Activated T-cell treated with anti-CD3 and anti-CD28 coated beads, Interleukin-2, amount 50 U/mL, for 24 hours (primary cell): ENCODE measurements around the gene WFDC12.

Source experiments
- DNase-seq: peaks from one replicate; pipeline ENCODE4 v3.0.0-alpha.2; 2020
- H3K27ac Mint-ChIP-seq: 2 replicates; pipeline ENCODE4 v1.8.0; 2020; ENCODE audit warnings: mild to moderate bottlenecking, mixed read lengths
- H3K27me3 Mint-ChIP-seq: 2 replicates; pipeline ENCODE4 v1.8.0; 2020; ENCODE audit warnings: mixed read lengths
- H3K36me3 Mint-ChIP-seq: 2 replicates; pipeline ENCODE4 v1.8.0; 2020; ENCODE audit warnings: low read depth, mixed read lengths
- H3K4me1 Mint-ChIP-seq: 2 replicates; pipeline ENCODE4 v1.8.0; 2020; ENCODE audit warnings: low read depth, mixed read lengths
- H3K4me3 Mint-ChIP-seq: 2 replicates; pipeline ENCODE4 v1.8.0; 2020; ENCODE audit warnings: mild to moderate bottlenecking, moderate library complexity, mixed read lengths
- H3K9me3 Mint-ChIP-seq: 2 replicates; pipeline ENCODE4 v1.8.0; 2020; ENCODE audit warnings: mixed read lengths

Gene WFDC12

DNA sequence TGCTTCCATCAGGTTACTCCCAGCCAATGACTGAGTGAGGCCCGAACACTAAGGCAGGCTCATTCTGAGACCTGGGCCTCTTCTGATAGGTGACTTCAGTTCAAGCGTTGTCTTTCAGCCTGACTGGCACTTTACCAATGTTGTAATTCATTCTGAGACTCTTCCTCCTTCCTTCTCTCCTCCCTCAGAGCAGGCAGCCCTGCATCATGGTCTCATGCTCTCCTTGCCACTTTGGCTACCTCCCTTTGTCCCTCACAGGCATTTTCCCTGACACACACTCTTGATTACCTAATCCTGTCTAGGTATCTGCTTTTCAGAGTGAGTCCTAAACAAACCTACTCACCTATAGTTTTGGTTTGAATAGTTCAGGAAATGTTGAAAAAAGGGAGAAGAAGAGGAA is 12.6 kb upstream of the WFDC12 start:
- DNase-seq, result no peak
- Mint-ChIP-seq H3K27me3 (peaks cover 16% of the 10 kb centered on the region), H3K4me1 (no peaks in the 10 kb centered on the region), H3K4me3 (no peak overlapping the region), H3K27ac (no peak overlapping the region), H3K9me3 (no peaks in the 10 kb centered on the region), H3K36me3 (no peaks in the 10 kb centered on the region)

DNA sequence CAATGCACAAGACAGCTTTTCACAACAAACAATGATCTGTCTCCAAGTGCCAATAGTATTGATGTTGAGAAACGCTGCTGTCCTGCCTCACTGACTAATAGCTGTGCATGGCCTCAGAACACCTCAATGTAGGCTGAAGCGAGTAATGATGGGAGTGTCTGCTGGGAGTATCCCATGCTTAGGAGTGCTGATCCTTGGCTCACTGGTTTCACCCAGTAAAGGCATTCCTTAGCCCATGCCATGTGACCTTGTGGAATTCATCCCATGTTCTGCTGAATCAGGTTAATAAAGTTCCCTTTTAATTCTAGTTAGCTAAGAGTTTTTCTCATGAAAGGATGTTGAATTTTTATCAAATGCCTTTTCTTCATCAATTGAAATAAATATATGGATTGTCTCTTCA is 3.8 kb upstream of the WFDC12 start:
- DNase-seq, result no peak
- no peak overlapping the region for H3K4me3 Mint-ChIP-seq
- peaks cover 38% of the 10 kb centered on the region for H3K27me3 Mint-ChIP-seq
- H3K36me3 Mint-ChIP-seq, result no peaks in the 10 kb centered on the region
- H3K9me3 Mint-ChIP-seq, result no peaks in the 10 kb centered on the region
- no peaks in the 10 kb centered on the region for H3K4me1 Mint-ChIP-seq
- H3K27ac Mint-ChIP-seq, result no peak overlapping the region

DNA sequence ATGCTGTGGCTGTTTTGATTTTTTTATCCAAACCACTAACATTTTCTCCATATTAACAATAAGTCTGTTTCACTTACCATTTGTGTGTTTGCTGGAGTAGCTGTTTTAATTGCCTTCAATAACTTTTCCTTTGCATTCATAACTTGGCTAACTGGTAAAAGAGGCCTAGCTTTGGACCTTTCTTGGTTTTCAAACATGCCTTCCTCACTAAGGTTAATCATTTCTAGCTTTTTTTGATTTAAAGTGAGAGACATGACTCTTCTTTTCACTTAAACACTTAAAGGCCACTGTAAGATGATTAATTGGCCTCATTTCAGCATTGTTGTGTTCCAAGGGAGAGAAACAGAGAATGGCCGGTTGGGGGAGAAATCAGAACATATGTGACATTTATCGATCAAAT is 2.9 kb downstream of the WFDC12 start:
- no peaks in the 10 kb centered on the region for H3K36me3 Mint-ChIP-seq
- no peak for DNase-seq
- no peaks in the 10 kb centered on the region for H3K9me3 Mint-ChIP-seq
- H3K27ac Mint-ChIP-seq, result no peak overlapping the region
- no peaks in the 10 kb centered on the region for H3K4me1 Mint-ChIP-seq
- H3K27me3 Mint-ChIP-seq, result peaks cover 12% of the 10 kb centered on the region
- no peak overlapping the region for H3K4me3 Mint-ChIP-seq

DNA sequence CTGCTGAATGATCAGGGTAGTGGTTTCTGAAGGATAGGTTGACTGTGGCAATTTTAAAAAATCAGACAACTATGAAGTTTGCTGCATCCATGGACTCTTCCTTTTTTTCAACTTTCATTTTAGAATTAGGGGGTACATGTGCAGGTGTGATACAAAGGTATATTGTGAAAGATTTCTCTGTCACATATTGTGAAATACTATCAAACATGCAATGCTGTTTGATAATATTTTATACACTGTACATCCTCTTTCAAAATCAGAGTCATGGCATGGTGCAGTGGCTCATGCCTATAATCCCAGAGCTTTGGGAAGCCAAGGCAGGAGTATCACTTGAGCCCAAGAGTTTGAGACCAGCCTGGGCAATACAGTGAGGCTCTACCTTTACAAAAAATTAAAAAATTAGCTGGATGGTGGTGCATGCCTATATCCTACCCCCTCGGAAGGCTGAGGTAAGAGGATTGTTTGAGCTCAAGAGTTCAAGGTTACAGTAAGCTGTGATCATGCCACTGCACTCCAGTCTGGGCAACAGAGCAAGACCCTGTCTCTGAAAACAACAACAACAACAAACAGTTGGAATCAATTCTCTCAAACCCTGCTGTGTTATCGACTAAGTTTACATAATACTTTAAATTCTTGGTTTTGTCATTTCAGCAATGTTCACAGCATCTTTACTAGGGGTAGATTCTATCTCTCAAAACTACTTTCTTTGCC is 4.6 kb downstream of the WFDC12 start:
- DNase-seq, result no peak
- Mint-ChIP-seq H3K27ac (no peak overlapping the region), H3K4me1 (peaks cover 8% of the 10 kb centered on the region), H3K27me3 (peaks cover 10% of the 10 kb centered on the region), H3K36me3 (no peaks in the 10 kb centered on the region), H3K9me3 (no peaks in the 10 kb centered on the region), H3K4me3 (no peak overlapping the region)

DNA sequence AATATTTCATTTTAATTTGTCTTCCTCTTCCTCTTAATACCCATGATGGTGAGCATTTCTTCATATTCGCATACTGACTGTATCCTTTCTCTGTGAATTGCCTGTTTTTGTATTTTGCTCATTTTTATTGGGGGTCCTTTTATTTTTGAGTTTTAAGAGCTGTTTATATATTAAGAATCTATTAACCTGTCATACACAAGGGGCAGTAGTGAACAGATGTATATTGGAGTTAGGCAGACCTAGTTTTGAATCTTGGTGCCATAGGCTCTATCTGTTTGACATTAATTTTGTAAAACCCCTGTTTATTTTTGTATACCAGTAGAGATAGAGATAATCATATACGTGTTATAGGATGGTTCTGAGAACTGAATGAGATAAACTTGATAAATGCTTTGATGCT is 6.2 kb downstream of the WFDC12 start:
- peaks cover 11% of the 10 kb centered on the region for H3K4me1 Mint-ChIP-seq
- no peak for DNase-seq
- H3K4me3 Mint-ChIP-seq, result no peak overlapping the region
- peaks cover 3% of the 10 kb centered on the region for H3K27me3 Mint-ChIP-seq
- H3K36me3 Mint-ChIP-seq, result no peaks in the 10 kb centered on the region
- H3K27ac Mint-ChIP-seq, result no peak overlapping the region
- no peaks in the 10 kb centered on the region for H3K9me3 Mint-ChIP-seq

DNA sequence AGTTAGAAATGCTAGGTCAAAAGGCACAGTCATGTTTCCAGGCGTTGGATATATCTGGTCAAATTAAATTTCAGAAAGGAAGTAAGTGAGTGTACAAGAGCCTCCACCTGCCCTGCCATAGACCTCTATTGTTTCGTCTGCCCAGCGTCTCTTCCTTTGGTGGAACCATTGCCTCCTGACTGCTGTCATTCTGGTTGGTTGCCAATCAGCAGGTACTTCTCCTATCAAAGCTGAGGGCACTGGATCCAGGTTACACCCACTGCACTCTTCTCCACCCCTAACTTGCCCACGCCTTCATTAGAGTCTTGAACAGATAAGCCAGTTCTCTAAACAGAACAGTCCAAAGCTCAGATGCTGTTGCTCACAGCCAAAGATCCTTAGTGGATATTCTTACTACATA is 6.7 kb downstream of the WFDC12 start:
- Mint-ChIP-seq H3K4me3 (no peak overlapping the region), H3K27ac (no peak overlapping the region), H3K4me1 (peaks cover 11% of the 10 kb centered on the region), H3K36me3 (no peaks in the 10 kb centered on the region), H3K27me3 (peaks cover 3% of the 10 kb centered on the region), H3K9me3 (no peaks in the 10 kb centered on the region)
- no peak for DNase-seq

DNA sequence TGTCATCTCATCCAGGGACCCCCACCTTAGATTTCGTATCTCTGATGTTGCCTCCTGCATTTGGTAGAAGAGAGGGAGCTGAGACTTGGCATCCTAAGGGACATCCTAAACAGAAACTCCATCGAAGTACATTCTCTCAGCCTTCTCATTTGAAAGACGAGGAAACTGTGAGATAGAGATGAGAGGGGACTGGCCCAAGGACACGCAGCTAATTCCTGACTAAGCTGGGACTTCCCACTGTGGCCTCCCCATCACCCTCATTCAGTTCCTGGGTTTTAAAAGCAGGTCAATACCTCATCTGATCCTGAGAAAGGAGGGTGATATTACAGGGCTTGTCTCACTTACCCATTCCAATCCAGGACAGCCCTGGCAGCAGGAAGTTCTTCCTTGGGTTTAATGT is 8.4 kb downstream of the WFDC12 start:
- H3K36me3 Mint-ChIP-seq, result no peaks in the 10 kb centered on the region
- H3K4me1 Mint-ChIP-seq, result peaks cover 11% of the 10 kb centered on the region
- no peak overlapping the region for H3K4me3 Mint-ChIP-seq
- DNase-seq, result no peak
- no peak overlapping the region for H3K27ac Mint-ChIP-seq
- no peaks in the 10 kb centered on the region for H3K9me3 Mint-ChIP-seq
- peaks cover 3% of the 10 kb centered on the region for H3K27me3 Mint-ChIP-seq

DNA sequence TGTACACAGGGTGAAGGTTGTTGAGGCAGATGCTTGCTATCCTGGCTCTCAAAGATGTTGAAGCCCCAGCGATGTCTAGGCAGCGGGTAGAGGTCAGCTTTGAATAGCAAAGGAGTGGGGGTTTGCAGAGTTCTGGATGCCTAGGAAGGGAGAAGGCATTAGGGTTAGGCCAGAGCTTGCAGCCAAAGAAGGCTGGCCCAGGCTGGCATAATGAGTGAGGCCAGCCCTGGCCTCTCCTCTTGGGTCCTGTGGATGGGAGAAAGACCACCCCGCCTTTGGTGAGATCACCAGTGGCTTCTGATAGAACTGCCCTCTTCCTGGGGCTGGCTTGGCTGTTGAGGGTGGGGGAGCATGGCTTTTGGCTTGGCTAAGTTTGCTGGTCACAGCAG is 8.9 kb downstream of the WFDC12 start:
- peaks cover 11% of the 10 kb centered on the region for H3K4me1 Mint-ChIP-seq
- no peaks in the 10 kb centered on the region for H3K9me3 Mint-ChIP-seq
- H3K27me3 Mint-ChIP-seq, result peaks cover 3% of the 10 kb centered on the region
- H3K4me3 Mint-ChIP-seq, result no peak overlapping the region
- H3K36me3 Mint-ChIP-seq, result no peaks in the 10 kb centered on the region
- no peak for DNase-seq
- no peak overlapping the region for H3K27ac Mint-ChIP-seq

DNA sequence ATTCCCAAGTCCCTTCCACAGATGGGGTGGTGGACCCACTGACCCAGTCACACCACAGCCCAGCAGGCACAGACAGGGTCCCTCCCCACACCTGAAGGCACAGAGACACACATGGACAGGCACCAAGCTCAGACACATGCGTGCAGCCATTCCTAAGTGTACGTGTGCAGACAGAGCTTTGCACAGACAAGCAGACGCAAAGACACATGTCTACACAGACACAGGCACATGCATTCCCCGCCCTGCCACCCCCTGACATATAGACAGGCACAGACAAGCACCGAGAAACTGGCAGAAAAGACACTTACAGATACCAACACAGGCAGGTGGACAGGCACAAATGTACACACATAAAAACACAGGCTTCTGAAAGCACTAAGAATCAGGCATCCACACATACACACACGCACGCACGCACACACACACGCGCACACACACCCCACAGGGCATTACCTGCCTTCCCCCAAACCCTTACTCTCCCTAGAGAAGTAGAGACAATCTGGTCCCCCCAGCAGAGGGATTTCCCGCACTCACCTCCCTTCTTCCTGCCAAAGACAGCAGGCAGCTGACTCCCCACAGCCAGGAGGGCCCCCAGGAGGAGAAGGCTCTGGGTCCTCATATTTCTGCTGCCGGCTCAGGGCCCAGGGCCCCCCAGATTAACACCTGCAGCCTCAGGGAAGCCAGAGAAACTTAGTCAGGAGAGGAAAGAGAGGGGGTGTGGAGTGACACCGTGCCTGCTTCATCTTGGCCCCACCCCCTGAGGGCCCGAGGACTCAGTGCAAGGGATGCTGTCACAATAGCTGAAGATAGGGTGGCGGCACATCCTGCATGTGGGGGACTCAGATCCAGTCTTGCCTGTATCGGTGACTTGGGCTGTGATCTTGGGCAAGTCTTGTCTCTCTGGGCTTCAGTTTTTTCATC is 9.5 kb downstream of the WFDC12 start, which contains the start of gene WFDC5:
Gene WFDC5, minus strand, starts transcription at position 710 of the 921 bp plus-strand sequence. Its CDS starts 91 bp downstream, at position 619.
- peaks cover 3% of the 10 kb centered on the region for H3K27me3 Mint-ChIP-seq
- DNase-seq, result no peak
- H3K4me1 Mint-ChIP-seq, result peaks cover 11% of the 10 kb centered on the region
- no peaks in the 10 kb centered on the region for H3K36me3 Mint-ChIP-seq
- no peak within 1 kb of the TSS for H3K27ac Mint-ChIP-seq
- H3K9me3 Mint-ChIP-seq, result no peaks in the 10 kb centered on the region
- H3K4me3 Mint-ChIP-seq, result no peak within 1 kb of the TSS

DNA sequence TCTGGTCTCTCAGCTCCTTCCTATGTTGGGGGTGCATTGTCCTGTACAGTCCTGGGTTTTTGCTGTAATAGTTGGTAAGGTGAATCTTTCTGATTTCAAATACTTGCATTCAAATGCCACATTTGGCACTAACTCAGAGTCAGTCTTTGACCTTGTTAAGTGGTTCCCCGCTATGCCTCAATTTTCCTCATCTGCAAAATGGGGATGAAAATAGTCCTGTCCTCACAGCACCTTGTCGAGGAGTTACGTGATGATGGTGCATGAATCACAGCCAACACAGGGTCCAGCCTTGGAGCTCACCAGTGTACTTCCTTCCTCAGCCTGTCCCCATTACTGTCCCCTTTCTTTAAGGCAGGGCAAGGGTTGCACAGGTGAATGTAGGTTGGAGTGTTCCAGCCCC is 10.4 kb downstream of the WFDC12 start:
- Mint-ChIP-seq H3K9me3 (no peaks in the 10 kb centered on the region), H3K27me3 (peaks cover under 1% of the 10 kb centered on the region), H3K4me3 (no peak overlapping the region), H3K4me1 (peaks cover 11% of the 10 kb centered on the region), H3K27ac (no peak overlapping the region), H3K36me3 (no peaks in the 10 kb centered on the region)
- no peak for DNase-seq

DNA sequence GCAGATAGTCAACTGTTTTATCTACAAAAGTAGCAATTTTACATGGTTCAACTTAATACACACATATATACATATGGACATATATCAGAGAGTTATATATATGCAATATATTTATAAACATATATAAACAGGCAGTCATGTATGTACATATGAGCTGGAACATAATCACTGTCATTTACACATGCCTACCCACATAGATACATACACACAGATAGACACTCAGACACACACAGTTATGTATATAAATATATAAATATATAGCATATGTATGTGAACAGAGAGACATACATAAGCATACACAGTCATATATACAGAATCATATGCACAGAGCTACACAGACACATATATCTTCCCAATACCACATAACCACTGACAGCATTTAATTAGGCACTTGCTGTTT is 11.5 kb downstream of the WFDC12 start:
- Mint-ChIP-seq H3K36me3 (no peaks in the 10 kb centered on the region), H3K9me3 (no peaks in the 10 kb centered on the region), H3K27ac (no peak overlapping the region), H3K4me1 (peaks cover 11% of the 10 kb centered on the region), H3K27me3 (no peaks in the 10 kb centered on the region), H3K4me3 (no peak overlapping the region)
- DNase-seq, result no peak

DNA sequence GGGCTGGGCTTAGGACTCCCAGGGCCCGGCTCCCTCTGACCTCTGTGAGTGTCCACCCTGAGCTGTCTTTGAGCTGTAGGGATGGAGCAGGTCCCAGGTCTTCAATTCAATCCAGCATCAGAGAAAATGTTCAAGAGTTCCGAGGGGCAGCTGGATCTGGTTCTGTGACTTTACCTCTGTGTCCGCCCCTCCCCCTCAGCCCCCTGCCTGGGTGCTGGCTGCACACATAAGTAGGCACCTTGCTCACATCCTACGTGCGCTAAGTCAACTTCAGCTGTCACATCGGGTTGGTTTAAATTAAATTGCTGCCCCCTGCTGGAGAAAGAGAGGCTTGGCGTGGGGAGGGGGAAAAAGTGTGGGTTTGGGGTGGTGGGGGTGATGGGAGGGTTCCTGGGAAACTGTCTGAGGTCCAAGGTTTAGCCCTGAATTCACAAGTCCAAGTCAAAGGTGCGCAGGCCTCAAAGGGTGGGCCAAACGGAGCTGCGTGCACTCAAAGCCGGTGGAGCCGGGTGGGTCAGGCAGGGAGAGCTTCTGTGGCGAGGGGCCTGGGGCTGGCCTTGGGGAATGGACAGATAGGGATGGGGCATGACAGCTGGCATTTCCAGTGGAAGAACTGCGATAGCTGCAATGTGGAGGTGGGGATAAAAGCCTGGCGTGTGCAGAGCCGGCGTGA is 12.3 kb downstream of the WFDC12 start:
- H3K4me3 Mint-ChIP-seq, result no peak overlapping the region
- no peak overlapping the region for H3K27ac Mint-ChIP-seq
- H3K4me1 Mint-ChIP-seq, result peaks cover 11% of the 10 kb centered on the region
- H3K27me3 Mint-ChIP-seq, result no peaks in the 10 kb centered on the region
- H3K9me3 Mint-ChIP-seq, result no peaks in the 10 kb centered on the region
- no peaks in the 10 kb centered on the region for H3K36me3 Mint-ChIP-seq
- DNase-seq, result no peak

DNA sequence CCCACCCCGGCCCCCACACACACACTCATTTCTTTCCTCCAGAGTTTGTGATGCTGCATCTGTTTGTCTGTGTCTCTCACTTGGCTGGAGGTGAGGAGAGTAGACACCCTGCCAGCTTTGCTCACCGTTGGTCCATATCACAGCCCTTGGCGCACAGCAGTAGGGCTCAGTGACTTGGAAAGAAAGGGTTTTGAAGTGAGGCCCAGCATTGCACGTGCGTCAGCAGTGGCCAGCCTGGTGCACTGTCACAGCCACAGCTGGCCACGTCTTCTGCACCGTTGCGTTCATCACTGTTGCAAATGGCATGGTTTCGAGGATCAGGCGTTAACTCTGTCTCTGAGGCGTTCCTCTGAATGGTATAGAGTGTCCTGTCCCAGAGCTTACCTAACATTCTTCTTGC is 13.0 kb downstream of the WFDC12 start:
- Mint-ChIP-seq H3K9me3 (no peaks in the 10 kb centered on the region), H3K27ac (no peak overlapping the region), H3K4me1 (peaks cover 11% of the 10 kb centered on the region), H3K27me3 (no peaks in the 10 kb centered on the region), H3K4me3 (no peak overlapping the region), H3K36me3 (no peaks in the 10 kb centered on the region)
- DNase-seq, result no peak

DNA sequence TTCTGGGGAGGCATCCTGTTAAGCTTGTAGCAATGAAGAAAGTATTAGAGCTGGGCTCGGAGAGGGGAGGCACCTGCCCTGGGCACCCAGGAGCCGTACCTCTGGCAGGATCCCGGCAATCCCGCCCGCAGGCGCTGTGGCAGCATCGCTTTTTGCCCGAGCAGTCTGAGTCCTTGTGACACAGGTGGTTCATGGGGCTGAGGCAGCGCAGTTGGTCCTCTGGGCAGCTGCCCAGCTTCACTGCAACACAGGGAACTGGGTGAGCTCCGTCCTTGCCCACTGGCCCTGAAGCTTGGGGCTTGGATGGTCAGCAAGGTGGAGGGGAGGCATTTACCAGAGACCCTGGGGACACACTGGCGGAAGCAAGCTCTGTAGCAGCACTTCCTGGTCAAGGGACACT is 14.0 kb downstream of the WFDC12 start:
- peaks cover 8% of the 10 kb centered on the region for H3K4me1 Mint-ChIP-seq
- H3K4me3 Mint-ChIP-seq, result no peak overlapping the region
- no peak for DNase-seq
- no peaks in the 10 kb centered on the region for H3K27me3 Mint-ChIP-seq
- no peaks in the 10 kb centered on the region for H3K36me3 Mint-ChIP-seq
- no peaks in the 10 kb centered on the region for H3K9me3 Mint-ChIP-seq
- H3K27ac Mint-ChIP-seq, result no peak overlapping the region

DNA sequence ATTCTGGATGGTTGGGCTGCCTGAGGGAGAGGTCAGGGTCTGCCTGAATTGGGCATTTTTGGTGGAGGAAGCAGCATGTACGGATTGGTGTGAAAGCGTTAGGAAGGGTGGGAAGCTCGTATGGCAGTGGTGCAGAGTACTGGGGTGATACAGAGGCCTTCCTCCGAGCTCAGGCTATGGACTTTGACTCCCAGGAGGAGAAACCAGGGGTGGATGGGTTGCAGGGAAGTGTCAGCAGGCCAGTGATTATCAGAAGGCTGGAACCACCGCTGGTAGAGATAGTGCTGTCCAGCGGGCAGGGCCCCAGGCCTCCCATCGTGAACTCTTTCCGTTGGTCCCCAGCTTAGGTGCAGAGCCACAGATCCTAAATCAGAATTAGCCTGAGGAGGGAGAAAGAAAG is 14.6 kb downstream of the WFDC12 start:
- Mint-ChIP-seq H3K4me1 (peaks cover 2% of the 10 kb centered on the region), H3K9me3 (no peaks in the 10 kb centered on the region), H3K27ac (no peak overlapping the region), H3K36me3 (no peaks in the 10 kb centered on the region), H3K27me3 (peaks cover 3% of the 10 kb centered on the region), H3K4me3 (no peak overlapping the region)
- DNase-seq, result no peak
